MM.1S (cell line): ENCODE data around the gene GRXCR1.

ENCODE experiments used
- EZH2phosphoT487 ChIP-seq: fragments of 300-600 bp; sonication (generic); IDR thresholded peaks from 2 replicates; pipeline ENCODE4 v1.6.1; 2018; ENCODE audit warnings: antibody characterized with exemption, low read length
- TF ChIP-seq, protein P1 (sequence below): fragments of 300-600 bp; sonication (generic); IDR thresholded peaks from 2 replicates; pipeline ENCODE4 v1.5.1; 2016; ENCODE audit warnings: antibody characterized with exemption, low read length, mixed read lengths

DNA sequence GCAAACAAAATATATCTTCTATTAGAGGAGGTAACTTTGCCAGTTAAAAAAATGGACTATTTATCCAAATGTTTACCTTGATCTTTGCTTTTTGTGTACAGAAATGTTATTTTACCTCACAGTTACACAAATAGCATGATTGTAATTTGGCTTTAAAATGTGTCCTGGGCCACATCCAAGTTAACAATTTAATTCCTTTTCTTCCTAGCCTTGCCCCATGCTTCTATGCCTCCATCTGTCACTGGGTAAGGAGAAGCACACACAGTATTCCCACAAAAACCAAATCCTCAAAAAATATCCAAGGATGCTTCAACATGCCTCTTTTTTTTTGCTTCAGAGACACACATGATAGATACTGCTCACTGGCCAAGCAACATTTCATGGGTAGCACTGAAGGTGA is 30.9 kb downstream of the GRXCR1 start:
- TF ChIP-seq, protein P1, sequence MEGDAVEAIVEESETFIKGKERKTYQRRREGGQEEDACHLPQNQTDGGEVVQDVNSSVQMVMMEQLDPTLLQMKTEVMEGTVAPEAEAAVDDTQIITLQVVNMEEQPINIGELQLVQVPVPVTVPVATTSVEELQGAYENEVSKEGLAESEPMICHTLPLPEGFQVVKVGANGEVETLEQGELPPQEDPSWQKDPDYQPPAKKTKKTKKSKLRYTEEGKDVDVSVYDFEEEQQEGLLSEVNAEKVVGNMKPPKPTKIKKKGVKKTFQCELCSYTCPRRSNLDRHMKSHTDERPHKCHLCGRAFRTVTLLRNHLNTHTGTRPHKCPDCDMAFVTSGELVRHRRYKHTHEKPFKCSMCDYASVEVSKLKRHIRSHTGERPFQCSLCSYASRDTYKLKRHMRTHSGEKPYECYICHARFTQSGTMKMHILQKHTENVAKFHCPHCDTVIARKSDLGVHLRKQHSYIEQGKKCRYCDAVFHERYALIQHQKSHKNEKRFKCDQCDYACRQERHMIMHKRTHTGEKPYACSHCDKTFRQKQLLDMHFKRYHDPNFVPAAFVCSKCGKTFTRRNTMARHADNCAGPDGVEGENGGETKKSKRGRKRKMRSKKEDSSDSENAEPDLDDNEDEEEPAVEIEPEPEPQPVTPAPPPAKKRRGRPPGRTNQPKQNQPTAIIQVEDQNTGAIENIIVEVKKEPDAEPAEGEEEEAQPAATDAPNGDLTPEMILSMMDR, result no peak
- TF ChIP-seq EZH2phosphoT487, result no peak
